ENCODE measurements around the gene ZDHHC14.
A peak's percentile ranks its signal among the peaks of the same experiment; 100 is the strongest.

ZDHHC14 gene

DNA sequence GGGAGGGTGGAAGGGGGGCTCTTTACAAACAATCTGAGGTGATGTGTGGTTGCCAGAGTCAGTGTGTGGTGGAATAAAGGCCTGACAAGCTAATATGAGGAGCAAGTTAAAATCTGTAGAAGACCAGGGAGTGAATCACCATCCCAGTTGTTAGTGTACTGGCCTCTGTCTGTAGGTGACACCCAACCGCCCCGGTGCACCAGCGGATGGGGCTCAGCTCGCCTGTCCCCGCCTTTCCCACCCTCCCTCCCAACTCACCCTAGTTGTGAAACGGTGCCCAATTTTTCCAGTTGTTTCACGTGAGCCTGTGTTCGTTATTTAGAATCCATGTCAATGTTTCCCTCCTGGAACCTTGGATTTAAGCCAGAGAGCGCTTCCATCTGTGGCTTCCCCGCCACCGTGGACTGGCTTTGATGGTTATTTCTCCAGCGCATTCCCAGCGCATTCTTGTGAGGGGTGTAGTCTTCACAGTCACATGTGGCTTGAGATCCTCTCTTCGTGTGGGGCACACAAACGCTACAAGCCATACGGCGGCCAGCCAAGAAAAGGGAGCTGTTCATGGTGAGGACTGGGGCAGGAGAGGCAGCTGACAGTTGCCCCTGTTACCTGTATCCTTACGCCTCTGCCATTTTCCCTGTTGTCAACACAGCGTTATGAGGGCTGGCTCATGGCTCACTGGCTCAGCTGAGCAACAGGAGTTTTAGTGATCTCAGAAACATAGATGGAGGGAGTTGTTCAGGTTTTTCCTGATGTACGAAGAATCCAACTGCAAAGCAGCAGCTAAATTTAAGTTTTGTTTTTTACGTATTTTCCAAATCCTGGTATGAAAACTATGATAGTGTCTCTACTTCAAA is 137.6 kb downstream of the ZDHHC14 start:
- DNase-seq (ENCODE audit: low spot score): no peak

DNA sequence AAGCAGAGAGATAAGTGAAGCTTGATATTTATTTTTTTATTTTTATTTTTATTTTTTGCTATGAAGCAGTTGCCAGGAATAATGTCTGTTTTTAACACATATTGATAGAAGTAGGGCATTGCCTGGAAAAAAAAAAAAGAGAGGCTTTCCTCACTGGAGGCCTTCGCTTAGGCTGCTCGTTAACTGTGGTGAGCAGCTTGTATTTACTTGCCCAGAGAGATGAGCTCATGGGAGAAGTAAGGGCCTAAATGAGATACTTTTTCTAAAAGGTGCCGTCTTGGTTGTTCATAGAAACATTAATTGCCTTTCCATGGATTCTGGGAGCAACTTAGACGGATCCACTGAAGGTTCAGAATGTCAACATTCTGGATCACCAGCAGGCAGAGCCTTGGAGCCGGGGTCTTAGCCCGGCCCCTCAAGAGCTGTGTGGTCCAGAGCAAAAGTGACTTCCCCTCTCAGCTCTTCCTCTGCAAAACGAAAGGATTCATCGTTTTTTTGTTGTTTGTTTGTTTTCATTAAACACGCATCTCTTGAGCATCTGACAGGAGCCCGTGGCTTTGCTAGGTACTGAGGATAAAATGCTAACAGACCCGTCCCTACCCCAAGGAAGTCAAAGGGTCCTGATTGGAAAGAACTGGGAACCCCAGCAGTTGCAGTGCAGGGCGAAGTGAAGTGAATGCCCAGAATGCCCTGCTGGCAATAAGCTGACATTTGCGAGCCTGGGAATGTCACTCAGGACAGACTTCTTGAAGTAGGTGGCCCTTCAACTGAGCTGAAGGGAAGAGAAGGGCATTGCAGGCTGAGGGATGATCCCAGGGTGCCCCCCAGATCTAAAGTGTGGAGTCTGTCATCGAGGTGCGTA is 138.5 kb downstream of the ZDHHC14 start:
- DNase-seq (ENCODE audit: low spot score): no peak

DNA sequence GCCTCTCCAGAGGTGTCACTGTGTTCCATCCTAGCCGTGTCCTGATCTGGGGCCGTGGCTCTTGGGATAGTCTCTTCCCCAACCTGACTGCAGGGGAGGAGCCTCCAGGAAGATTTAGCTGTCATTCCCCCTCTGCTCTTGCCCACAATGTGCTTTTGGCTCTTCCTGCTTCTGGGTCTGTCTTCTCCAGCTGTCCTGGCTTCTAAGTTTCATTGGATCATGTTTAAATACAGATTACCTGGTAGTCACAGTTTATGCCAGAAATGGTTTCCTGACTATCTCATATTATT is 139.1 kb downstream of the ZDHHC14 start:
- no peak for DNase-seq (ENCODE audit: low spot score)

DNA sequence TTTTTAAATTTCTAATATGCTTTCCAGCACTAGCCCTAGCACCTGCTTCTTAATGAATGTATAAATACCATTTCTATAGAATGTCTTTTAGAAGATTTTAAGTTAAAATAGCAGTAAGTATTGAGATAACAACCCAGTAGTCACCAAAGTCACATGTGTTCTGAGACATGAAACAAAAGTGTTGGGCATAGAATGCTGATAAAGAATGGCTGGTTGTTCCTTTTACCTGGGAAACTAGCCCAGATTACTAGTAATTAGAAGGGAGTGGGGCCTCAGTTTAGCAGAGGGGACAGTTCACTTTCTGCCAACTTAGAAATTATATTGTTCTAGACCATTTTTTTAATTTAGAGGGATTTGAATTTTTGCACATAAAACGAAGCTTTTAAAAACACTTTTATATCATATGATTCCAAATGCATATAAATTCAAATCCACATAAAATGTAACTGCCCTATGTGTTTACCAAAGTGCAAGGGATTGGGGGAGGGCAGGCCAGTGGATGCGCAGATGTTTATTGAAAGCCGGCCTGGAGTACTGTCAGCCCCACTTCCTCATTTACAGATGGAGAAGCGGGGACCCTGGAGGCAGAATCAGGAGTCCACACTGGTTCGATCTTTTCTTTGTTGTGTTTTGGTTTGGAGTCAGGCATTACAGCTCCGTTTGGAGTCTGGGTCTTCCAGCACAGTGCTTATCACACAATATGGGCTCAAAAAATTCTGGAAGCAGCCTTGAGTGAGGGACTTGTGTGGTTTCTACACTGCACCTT is 139.8 kb downstream of the ZDHHC14 start:
- no peak for DNase-seq (ENCODE audit: low spot score)

DNA sequence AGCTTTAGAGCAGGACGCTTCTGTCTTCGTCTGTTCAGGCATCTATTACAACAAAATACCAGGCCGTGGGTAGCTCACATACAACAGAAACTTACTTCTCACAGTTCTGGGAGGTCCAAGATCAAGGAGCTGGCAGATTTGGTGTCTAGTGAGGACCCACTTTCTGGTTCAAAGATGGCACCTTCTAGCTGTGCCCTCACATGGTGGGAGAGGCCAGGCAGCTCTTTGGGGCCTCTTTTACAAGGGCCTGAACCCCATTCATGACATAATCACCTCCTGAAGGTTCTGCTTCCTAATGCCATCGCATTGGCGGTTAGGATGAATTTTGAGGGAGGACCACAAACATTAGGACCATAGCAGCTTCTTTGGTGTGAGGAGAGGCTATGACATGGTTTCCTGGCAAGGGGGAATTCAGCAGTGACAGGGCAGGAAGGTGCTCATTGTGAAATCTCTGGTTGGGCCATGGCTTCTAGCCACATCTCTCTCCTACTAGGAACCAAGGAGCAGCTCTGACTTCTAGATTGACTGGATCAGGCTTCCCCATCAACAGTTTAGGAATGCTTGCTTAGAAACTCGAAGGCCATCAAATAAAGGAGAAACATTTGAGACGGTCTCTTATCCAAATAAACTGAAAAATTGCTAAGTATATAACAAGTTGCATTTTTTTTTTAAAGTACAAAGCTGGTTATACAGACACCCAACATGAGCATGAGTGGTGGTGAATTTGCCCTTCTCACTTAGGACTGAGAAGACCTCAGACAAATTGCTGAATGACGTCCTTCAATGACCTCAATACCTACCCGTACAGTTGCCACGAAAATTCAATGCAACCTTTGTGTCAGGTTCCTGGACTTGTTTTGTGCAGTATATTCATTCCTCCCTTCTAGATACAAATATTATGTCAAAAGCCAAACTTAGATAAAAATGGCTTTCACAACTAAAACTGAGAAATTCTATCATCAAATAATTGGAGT is 140.7 kb downstream of the ZDHHC14 start:
- no peak for DNase-seq (ENCODE audit: low spot score)

DNA sequence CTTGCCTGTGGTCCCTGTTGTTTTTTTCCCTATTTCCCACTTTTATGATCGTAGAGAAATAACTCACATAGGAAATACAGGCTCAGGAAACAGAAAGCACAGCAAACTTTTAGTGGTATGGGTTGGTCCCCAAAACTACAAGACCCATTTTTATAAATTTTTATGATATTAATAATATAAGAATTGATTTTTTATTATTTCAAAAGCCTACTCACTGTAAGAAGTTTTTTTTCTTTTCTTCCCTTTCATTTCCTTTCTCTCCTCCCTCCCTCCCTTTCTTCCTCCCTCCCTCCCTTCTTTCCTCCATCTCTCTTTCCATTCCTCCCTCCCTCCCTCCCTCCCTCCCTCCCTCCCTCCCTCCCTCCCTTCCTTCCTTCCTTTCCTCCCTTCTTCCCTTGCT is 141.5 kb downstream of the ZDHHC14 start:
- DNase-seq (ENCODE audit: low spot score): no peak

DNA sequence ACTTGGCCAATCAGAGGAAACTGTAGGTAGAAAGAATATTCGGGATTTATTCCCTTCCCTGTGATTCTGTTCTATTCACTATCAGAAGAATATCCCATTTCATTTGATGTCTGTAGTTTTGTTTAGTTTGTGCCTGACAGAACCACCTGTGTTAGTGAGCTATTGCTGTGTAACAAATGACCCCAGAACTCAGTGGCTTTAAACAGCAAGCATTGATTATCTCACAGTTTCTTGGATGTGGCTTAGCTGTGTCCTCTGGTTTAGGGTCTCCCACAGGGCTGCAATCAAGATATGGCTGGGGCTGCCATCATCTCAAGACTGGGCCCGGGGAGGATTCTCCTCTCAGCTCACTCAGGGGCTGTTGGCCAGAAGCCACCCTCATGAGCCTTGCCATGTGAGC is 143.7 kb downstream of the ZDHHC14 start:
- DNase-seq (ENCODE audit: low spot score): no peak

DNA sequence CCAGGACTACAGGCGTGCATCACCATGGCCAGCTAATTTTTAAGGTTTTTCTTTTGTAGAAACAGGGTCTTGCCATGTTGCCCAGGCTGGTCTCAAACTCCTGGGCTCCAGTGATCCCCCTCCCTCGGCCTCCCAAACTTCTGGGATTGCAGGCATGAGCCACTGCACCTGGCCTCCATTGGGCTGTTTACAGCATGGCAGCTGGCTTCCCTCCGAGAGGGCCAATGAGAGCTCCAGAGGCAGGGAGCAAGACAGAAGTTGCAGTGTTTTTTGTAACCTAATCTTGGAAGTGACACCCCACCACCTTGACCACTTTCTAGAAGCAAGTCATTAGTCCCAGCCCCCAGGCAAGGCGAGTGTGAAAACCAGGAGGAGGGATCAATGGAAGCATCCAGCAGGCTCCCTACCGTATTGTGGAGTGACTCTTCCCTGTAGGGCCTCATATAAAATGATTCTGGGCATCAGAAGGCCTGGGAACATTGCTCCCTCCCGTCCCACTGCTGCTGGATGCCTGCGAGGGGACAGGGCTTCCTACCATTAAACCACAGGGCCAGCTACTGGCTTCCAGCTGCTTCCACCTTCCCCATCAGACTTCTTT is 144.4 kb downstream of the ZDHHC14 start:
- DNase-seq (ENCODE audit: low spot score): no peak

DNA sequence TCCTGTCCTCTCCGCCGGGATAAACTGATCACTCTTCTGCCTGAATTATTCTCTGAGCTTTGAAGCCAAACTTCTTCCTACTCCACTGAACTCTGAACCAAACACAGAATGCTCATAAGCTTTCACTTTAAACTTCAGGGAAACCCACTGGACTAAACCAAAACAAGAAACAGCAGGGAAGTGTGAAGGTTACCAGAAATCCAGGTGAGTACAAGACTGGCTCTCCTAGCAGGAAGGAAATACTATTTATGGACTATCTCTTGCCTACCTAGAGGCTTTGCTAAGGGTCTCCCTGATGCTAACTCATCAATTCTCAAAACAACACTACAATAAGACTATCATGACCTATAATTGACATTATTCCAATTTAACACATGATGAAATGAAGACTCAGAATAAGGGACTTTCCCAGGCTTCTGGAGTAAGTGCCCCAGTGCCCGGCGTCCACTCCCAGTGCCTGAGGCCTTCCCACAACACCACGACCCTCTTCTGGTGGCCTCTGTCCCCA is 145.0 kb downstream of the ZDHHC14 start:
- DNase-seq (ENCODE audit: low spot score): no peak

DNA sequence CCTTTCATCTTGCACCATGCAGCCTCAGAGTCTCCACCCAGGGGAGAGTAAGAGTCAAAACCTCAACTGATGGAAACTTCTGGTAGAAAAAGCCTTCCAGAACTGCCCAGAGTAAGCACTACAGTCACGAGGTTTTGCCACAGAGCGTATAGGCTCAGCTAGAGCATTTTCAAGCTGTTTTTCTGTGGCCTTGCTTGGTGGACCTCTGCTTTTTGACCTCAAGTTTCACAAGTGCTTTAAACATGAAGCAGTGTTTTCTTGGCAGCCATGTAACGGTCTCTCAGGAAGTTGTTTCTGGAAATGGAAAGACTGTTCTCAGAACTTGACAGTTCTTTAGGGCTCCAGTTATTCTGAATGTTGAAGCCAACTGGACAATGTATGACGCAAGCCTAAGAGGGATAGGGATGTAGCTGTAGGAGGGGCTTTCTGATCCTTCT is 146.5 kb downstream of the ZDHHC14 start:
- no peak for DNase-seq (ENCODE audit: low spot score)

DNA sequence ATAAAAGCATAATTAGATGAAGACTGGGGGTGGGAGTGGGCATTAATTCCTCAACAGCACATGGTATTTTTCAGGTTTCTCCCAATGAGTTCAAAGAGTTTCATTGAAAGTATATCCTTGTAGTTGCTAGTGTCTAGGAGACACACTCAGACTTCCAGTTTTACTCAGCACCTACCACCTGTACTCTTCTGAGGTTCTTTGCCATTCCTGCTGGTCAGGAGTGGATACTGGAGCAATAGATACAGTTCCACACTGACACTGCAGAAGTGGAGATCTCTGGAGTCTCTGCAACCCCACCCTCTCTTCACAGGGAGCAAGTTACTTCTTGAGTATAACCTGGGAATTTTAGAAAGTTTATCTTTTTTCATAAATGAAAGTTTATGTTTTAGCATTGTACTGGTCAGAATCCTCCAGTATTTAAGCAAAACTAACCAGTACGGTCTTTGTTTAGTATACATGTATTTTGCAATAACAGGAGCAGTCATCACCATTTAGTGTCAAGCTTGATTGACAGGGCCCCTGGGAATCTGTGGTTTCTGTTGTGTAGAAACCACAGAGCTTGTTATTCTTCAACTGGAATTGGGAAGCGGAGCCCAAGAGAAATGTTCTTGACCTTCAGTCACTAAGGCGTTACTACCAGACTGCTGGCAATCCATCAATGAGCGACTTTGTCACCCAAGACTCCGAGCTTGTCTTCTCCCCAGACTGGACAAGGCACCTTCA is 148.1 kb downstream of the ZDHHC14 start:
- no peak for DNase-seq (ENCODE audit: low spot score)

DNA sequence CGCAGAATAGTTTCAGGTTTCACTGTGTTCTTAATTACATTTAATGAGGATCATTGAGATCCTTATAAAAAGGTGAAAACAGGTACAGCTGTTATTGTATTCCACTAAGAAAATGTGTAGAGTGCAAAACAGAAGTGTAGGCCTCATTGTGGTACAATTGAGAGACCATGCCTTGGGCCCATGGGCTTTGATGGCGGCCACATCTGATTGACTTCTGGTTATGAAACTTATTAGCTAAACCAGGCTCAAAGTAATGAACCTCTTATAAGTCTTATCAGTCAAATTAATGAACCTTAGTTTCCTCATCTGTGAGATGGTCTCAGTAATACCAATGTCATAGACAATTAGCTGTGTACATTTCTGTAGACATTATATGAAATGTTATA is 148.7 kb downstream of the ZDHHC14 start:
- no peak for DNase-seq (ENCODE audit: low spot score)

DNA sequence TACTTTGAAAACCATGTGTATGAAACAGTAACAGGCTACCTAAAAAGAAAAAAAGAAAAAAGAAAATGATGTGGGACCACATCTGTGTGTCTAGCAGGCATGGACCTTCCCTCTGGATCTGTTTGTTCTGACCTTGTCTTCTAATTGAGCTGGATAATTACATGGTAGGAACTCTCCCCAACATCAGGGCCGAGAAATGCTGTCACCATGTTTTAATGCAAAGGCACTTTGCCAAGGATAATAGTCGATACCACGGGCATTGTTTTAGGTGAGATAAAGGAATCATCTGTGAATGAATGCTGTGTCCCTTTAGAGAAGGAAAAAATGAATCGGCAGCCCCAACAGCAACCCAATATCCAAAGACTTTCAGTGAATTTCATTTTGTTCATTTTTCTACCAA is 149.1 kb downstream of the ZDHHC14 start:
- no peak for DNase-seq (ENCODE audit: low spot score)

DNA sequence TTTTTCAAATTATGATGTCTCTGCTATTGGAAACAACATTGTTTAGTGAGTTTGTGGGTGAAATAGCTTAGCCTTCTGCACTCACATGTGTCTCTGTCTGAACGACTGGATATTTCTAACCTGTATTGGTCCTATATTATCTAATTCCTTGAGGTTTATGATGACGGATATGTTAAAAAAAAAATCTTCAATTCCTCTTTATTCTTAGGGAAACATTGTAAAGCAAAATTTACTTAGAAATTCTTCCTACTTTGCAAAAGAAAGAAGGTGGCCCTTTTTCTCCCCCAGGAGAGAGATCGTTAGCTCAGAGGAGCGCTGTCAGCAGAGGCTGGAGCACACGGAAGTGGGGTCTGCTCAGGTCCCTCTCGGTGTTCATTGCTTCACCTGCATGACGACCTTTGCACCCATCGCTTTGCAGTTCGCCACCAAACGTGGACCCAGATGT is 149.8 kb downstream of the ZDHHC14 start:
- no peak for DNase-seq (ENCODE audit: low spot score)

DNA sequence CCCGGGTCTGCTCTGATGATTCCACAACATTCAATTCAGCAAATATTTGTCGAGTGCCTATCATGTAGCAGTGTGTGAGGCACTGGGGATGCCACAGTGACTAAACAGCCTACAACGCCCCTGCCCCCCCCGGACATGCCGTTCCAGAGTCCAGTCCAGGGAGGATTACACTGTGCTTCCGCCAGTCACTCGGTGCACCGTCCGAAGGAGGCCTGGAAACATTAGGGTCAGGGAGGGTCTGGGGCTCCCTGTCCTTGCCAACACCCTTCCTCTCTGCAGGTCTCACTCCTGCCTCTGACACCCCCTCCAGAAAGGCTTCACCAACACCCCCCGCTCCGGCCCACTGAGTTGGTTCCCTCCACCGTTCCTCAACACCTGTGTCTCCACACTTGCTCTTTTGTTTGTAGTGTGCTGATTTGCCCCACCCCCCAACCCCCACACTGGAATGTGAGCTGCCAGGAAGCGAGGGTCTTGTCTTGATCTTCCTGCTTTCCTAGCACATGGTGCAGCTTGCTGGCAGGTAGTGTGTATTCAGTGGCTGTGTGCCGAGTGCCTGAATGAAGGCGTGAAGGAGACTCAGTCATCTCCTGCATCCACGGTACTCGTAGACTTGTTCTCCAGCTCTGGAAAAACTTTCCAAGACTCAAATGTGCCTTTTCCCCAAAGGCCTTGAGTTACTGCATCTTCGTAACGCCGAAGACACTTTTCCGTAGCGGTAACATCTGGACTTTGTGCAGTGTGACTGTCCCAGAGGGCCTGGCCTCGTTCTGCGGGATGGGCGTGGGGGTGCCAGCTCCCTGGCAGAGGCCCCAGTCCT is 150.4 kb downstream of the ZDHHC14 start:
- peak; percentile 10 for DNase-seq (ENCODE audit: low spot score)

DNA sequence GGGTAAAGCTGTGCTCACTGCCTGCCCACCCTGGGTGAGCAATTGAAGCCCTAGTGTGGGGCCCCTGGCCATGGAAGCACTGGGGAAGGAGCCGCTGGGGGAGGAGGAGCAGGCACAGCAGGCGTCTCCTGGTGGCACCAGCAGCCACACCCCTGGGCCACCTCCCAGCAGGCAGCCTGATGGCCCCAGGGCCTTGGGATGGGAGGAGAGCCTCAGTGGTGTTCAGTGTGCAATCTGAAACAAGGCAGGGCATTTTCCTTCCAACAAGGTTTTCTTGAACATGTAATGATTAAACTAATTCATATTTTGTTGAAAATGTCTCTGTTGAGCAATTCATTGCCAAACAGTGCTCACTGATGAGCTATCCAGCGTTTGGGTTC is 151.0 kb downstream of the ZDHHC14 start:
- DNase-seq (ENCODE audit: low spot score): no peak

DNA sequence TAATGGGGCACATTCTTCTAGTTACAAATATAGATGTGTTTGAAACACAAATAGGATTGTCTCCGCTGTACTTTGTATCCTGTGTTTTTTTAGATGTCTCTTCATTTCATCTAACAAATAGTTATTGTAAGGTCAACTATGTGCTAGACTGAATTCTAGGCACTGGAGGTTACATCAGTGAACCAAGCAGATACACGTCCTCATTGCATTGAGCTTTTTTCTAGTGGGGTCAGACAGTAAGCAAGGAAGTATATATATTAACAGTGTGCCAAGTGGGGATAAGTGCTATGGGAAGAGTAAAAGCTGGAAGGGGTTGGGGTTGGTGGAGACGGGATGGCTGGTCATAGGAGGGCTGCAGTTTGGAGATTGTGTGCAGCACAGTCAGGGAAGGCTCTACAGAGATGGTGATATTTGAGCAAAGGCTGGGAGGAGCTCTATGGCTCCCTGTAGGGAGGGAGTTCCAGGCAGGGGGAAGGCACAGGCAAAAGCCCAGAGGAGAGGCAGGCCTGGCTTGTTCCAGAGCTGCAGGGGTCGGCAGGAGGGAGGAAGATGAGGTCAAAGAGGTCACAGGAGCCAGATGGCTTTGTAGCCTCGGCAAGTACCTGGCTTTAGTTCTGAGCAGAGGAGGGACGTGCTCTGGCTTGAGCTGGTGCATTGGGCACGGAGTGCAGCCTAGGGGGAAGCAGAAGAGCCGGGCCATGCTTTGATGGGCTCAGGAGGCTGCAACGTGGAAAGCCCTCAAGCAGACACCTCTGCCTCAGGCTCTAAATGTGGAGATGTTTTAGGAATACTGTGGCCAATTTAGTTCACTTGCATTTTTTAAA is 152.3 kb downstream of the ZDHHC14 start:
- DNase-seq (ENCODE audit: low spot score): no peak

DNA sequence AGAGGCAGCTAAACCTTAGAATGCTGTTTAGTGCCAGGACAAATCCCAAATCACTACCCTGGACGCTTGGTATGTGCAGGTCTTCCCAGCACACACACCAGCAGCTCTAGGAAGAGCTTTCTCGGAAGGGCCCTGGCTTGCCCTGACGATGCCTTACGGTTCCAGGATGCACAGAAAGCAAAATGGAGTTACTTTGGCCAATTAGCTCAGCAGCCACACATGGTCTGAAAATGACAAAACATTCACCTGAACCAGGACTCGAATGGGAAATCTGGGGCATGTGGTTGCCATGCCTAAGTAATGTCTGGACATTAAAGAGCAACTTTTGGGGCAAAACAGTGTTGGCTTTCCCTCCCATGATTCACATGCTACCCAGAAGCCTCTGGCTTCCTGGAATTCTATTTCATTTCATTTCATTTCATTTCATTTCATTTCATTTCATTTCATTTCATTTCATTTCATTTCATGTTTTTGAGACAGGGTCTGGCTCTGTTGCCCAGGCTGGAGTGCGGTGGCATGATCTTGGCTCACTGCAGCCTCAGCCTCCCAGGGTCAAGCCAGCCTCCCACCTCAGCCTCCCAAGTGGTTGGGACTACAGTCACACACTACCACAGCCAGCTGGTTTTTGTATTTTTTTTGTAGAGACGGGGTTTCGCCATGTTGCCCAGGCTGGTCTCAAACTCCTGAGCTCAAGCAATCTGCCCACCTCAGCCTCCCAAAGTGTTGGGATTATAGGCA is 153.3 kb downstream of the ZDHHC14 start:
- DNase-seq (ENCODE audit: low spot score): no peak

Measured in kidney capillary endothelial cell (primary cell).